B cell (primary cell): ENCODE results near the gene SPART. TPM values are rescaled to one million over a fixed set of nuclear protein-coding genes. Genes with fewer than 3 reads are reported as not detected.

Source experiments
- ATAC-seq: fragments of 200-7000 bp; cut with Tn5 transposase; one replicate; pipeline ENCODE4 v1.10.0; 2021; ENCODE audit warnings: low read depth, mild to moderate bottlenecking, moderate number of reproducible peaks, moderate library complexity
- CTCF ChIA-PET: fragments of 350-600 bp; sonication (Branson Sonifier 250); formaldehyde crosslinking; loops from one replicate; lab custom pipeline; 2021; ENCODE audit warnings: antibody characterized with exemption, inconsistent platforms; lab: Charles Lee
- POLR2A ChIA-PET: fragments of 350-600 bp; sonication (Branson Sonifier 250); formaldehyde crosslinking; loops from one replicate; lab custom pipeline; 2021; ENCODE audit warnings: antibody characterized with exemption; lab: Charles Lee
- DNase-seq: peaks from one replicate; pipeline ENCODE4 v3.0.0; 2013
- H2AFZ ChIP-seq: 2 replicates; pipeline ENCODE4 v1.6.1; 2012; ENCODE audit warnings: mild to moderate bottlenecking, low read depth, low read length; ENCODE audit not compliant: insufficient read depth, poor library complexity, severe bottlenecking
- H3K27ac ChIP-seq, 2 donors: 1 replicate in 1 of 2; 2 replicates in 1 of 2; pipeline ENCODE4 v1.5.1; 2012 to 2013; ENCODE audit warnings: low read length in 2 of 2, mild to moderate bottlenecking in 2 of 2, moderate library complexity in 1 of 2
- H3K27me3 ChIP-seq, 4 experiments: fragments of 200-600 bp in 1 of 4; sonication (generic) in 1 of 4; replicated peaks in 1 of 4; 1 replicate in 2 of 4; 2 replicates in 2 of 4; pipeline versions ENCODE4 v1.6.1 to v1.7.0; 2013 to 2016; ENCODE audit warnings: low read length in 3 of 4, mild to moderate bottlenecking in 2 of 4, mixed read lengths in 1 of 4, moderate library complexity in 1 of 4; ENCODE audit not compliant: insufficient read depth in 4 of 4, control insufficient read depth in 3 of 4; ENCODE audit errors: control extremely low read depth in 1 of 4
- H3K36me3 ChIP-seq, 2 experiments: replicated peaks in 1 of 2; 1 replicate in 1 of 2; 2 replicates in 1 of 2; pipeline versions ENCODE4 v1.6.1 to v1.7.1; 2013; ENCODE audit warnings: low read length in 1 of 2; ENCODE audit not compliant: insufficient read depth in 2 of 2, control insufficient read depth in 1 of 2; ENCODE audit errors: control extremely low read depth in 1 of 2, extremely low read depth in 1 of 2
- H3K4me1 ChIP-seq, 2 donors: fragments of 200-600 bp in 1 of 2; sonication (generic) in 1 of 2; 1 replicate in 1 of 2; 2 replicates in 1 of 2; pipeline versions ENCODE4 v1.5.1 to v1.6.1; 2013 to 2017; ENCODE audit warnings: low read length in 2 of 2; ENCODE audit not compliant: control insufficient read depth in 2 of 2, insufficient read depth in 2 of 2
- H3K4me2 ChIP-seq: replicated peaks from 2 replicates; pipeline ENCODE3; 2012; ENCODE audit warnings: mild to moderate bottlenecking, low read depth, low read length; ENCODE audit not compliant: poor library complexity, severe bottlenecking
- H3K4me3 ChIP-seq, 5 experiments: fragments of 200-600 bp in 1 of 5; sonication (generic) in 1 of 5; 1 replicate in 3 of 5; 2 replicates in 2 of 5; pipeline versions ENCODE4 v1.5.1 to v1.7.0; 2011 to 2016; ENCODE audit warnings: low read length in 4 of 5, mild to moderate bottlenecking in 4 of 5, low read depth in 2 of 5, control low read depth in 1 of 5, moderate library complexity in 1 of 5; ENCODE audit not compliant: insufficient read depth in 1 of 5; ENCODE audit errors: control extremely low read depth in 1 of 5, extremely low read depth in 1 of 5
- H3K79me2 ChIP-seq: fragments of 200-600 bp; sonication (generic); one replicate; pipeline ENCODE4 v1.6.0; 2016; ENCODE audit warnings: low read length; ENCODE audit not compliant: control insufficient read depth, insufficient read depth
- H3K9ac ChIP-seq: fragments of 200-600 bp; sonication (generic); 2 replicates; pipeline ENCODE4 v1.6.1; 2017; ENCODE audit warnings: mild to moderate bottlenecking, low read length, moderate library complexity
- H3K9me3 ChIP-seq, 3 donors: one replicate each; pipeline versions ENCODE4 v1.6.1 to v1.7.1; 2013; ENCODE audit warnings: low read length in 2 of 3; ENCODE audit not compliant: control insufficient read depth in 2 of 3, insufficient read depth in 1 of 3; ENCODE audit errors: control extremely low read depth in 1 of 3
- H4K20me1 ChIP-seq: 2 replicates; pipeline ENCODE4 v1.6.0; 2012; ENCODE audit warnings: mild to moderate bottlenecking, low read length; ENCODE audit not compliant: insufficient read depth, control insufficient read depth, poor library complexity, severe bottlenecking
- H3K27ac Mint-ChIP-seq: one replicate; pipeline ENCODE4 v1.8.0; 2021; ENCODE audit warnings: mixed read lengths
- H3K27me3 Mint-ChIP-seq: one replicate; pipeline ENCODE4 v1.8.0; 2021; ENCODE audit warnings: mixed read lengths
- H3K4me1 Mint-ChIP-seq: one replicate; pipeline ENCODE4 v1.8.0; 2021; ENCODE audit warnings: mixed read lengths
- H3K4me3 Mint-ChIP-seq: one replicate; pipeline ENCODE4 v1.8.0; 2021; ENCODE audit warnings: mixed read lengths
- H3K9me3 Mint-ChIP-seq: one replicate; pipeline ENCODE4 v1.8.0; 2022; ENCODE audit warnings: mixed read lengths; ENCODE audit not compliant: insufficient read depth
- CTCF ChIP-seq: fragments of 200-600 bp; IDR thresholded peaks from one replicate; pipeline ENCODE4 v1.8.0; 2022; ENCODE audit warnings: antibody characterized with exemption, mild to moderate bottlenecking
- EZH2 ChIP-seq: IDR thresholded peaks from 2 replicates; pipeline ENCODE4 v1.6.1; 2012; ENCODE audit warnings: borderline replicate concordance, low read depth, mild to moderate bottlenecking, moderate library complexity, low read length; ENCODE audit not compliant: insufficient read depth, poor library complexity, severe bottlenecking
- WGBS: methylation state at CpG from one replicate; pipeline ENCODE4 v1.1.5; 2013; ENCODE audit warnings: missing lambda C conversion rate; ENCODE audit not compliant: insufficient coverage; 5-methylcytosine and 5-hydroxymethylcytosine counted together
- intact Hi-C: fragments of 100-400 bp; cut with micrococcal nuclease; formaldehyde crosslinking; loops from one replicate; pipeline ENCODE4 v1.10.0; 2022
- polyA plus RNA-seq: library from polyadenylated mRNA; depleted of rRNA; stranded (reverse); fragments of >200 nt; gene quantifications from 2 replicates; pipeline ENCODE4 v1.2.3, GENCODE V29; 2012
- total RNA-seq, 2 donors: library from RNA; stranded (reverse); fragments of 120-200 nt in 1 of 2; gene quantifications; 1 replicate in 1 of 2; 2 replicates in 1 of 2; pipeline versions ENCODE4 v1.2.3 to v1.2.4, GENCODE V29; 2013 to 2022

Gene SPART
- total and polyA plus RNA-seq, 2 donors (not counting 1 experiment from before 2014, with no cell fraction given) = 10.1 to 20.8 TPM

GRCh38 chr13:36342715-36343114 lies 3.5 kb downstream of the SPART start:
- Histone ChIP-seq H3K27ac (no peak overlapping the region), H3K9me3 (no peaks in the 10 kb centered on the region), H3K4me3 (no peak overlapping the region), H3K79me2 (peaks cover 51% of the 10 kb centered on the region), H3K4me2 (no peak overlapping the region), H3K36me3 (no peaks in the 10 kb centered on the region), H3K4me1 (peaks cover 10 to 16% of the 10 kb centered on the region in 2 donors), H2AFZ (no peak overlapping the region), H4K20me1 (peaks cover 8% of the 10 kb centered on the region), H3K27me3 (no peaks in the 10 kb centered on the region), H3K9ac (no peak overlapping the region)
- DNase-seq (no peak), ATAC-seq (no peak)
- POLR2A ChIA-PET = no interaction called here
- H3K27me3 Mint-ChIP-seq = peaks cover 14% of the 10 kb centered on the region
- WGBS = 93% methylated on average over 2 of the region's 2 CpGs
- H3K4me1 Mint-ChIP-seq = peaks cover 24% of the 10 kb centered on the region
- no peak overlapping the region for H3K4me3 Mint-ChIP-seq
- CTCF ChIA-PET = no interaction called here
- TF ChIP-seq CTCF (no peak), EZH2 (no peak)
- no peak overlapping the region for H3K27ac Mint-ChIP-seq
- intact Hi-C loops = no loop called here
- no peaks in the 10 kb centered on the region for H3K9me3 Mint-ChIP-seq

- CTCF ChIA-PET = no interaction called here
- ATAC-seq = no peak
Observed at GRCh38 chr13:36341718-36342117, 4.5 kb downstream of the SPART start.

More at GRCh38 chr13:36341718-36342117, 4.5 kb downstream of the SPART start:
- Histone ChIP-seq H3K4me3 (no peak overlapping the region), H3K27ac (no peak overlapping the region), H3K27me3 (no peaks in the 10 kb centered on the region), H3K9me3 (no peaks in the 10 kb centered on the region), H3K36me3 (no peaks in the 10 kb centered on the region), H2AFZ (no peak overlapping the region), H4K20me1 (peaks cover 10% of the 10 kb centered on the region), H3K9ac (no peak overlapping the region), H3K4me2 (no peak overlapping the region), H3K4me1 (peaks cover 10 to 12% of the 10 kb centered on the region in 2 donors), H3K79me2 (peaks cover 59% of the 10 kb centered on the region)
- TF ChIP-seq EZH2 (no peak), CTCF (no peak)
- H3K9me3 Mint-ChIP-seq = no peaks in the 10 kb centered on the region
- H3K4me3 Mint-ChIP-seq = no peak overlapping the region
- peaks cover 21% of the 10 kb centered on the region for H3K4me1 Mint-ChIP-seq
- intact Hi-C loops = no loop called here
- peaks cover 11% of the 10 kb centered on the region for H3K27me3 Mint-ChIP-seq
- WGBS = 100% methylated on average over 1 of the region's 1 CpG
- no peak for DNase-seq
- POLR2A ChIA-PET = no interaction called here
- no peak overlapping the region for H3K27ac Mint-ChIP-seq
